ENCODE results near the gene PEAR1.

PEAR1 gene

DNA sequence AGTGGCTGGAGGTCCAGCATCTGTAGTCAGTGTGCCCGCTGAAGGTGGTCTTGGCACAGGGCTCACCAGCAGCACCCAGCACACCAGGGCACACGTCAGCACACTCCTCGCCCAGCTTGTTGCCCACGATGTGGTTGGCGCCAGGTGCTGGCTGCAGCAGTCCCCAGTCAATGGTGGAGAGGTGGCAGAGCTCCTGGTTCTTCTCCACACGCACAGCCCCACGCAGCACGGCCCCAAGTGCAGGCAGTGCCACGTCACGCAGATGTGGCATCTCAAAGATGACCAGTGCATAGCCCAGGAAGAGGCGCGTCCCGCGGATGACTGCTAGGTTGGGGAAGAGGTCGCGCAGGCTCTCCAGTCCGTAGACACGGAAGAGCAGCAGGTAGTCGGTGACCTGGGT is 39.8 kb upstream of the PEAR1 start:
- H3K27me3 Mint-ChIP-seq = peaks cover 21% of the 10 kb centered on the region
- no peak for DNase-seq
- no peak overlapping the region for H3K4me3 Mint-ChIP-seq
- no peak overlapping the region for H3K27ac Mint-ChIP-seq
- H3K4me1 Mint-ChIP-seq (ENCODE audit: low read depth) = peaks cover 8% of the 10 kb centered on the region
- H3K9me3 Mint-ChIP-seq = no peaks in the 10 kb centered on the region
- H3K36me3 Mint-ChIP-seq (ENCODE audit: low read depth) = no peaks in the 10 kb centered on the region

DNA sequence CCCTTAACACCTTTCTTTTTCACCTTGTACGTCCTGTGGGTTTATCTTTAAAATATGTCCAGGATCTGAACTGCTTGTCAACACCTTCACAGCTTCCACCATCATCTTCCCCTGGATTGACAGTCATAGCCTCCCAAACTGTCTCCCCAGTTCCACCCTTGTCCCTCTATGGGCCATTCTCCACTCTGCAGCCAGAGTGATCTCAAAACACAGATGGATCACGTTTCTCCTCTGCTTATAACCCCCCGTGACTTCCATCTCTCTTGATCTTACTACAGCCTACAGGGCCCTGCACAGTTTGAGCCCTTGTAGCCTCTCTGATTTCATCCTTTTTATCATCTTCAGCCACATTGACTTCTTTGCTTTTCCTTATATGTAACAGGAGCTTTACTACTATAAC is 38.9 kb upstream of the PEAR1 start:
- Mint-ChIP-seq H3K9me3 (no peaks in the 10 kb centered on the region), H3K4me3 (no peak overlapping the region), H3K4me1 (ENCODE audit: low read depth) (peaks cover 7% of the 10 kb centered on the region), H3K36me3 (ENCODE audit: low read depth) (no peaks in the 10 kb centered on the region), H3K27me3 (peaks cover 23% of the 10 kb centered on the region), H3K27ac (no peak overlapping the region)
- DNase-seq = no peak

DNA sequence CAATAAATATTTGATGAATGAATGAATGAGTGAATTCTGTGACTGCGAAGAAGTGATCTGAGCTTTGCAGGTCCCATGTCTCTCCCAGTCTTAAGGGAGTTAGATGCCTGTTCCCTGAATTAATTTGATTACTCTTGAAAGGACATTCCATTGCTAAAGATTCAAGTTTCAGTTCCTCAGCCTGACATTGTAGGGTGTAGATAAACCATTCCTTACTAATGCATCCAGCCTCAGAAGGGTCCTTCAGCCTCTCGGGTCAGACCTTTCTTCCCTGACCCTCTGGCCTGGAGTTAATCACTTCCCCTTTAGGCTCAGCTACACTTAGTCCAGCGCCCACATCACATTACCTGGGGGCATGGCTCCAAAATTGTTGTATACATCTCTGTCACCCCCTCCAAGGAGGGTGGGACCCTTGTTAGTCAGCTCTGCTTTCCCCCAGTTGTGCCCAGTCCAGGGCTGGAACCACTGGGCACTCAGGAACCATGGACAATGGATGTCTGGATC is 37.2 kb upstream of the PEAR1 start:
- Mint-ChIP-seq H3K4me1 (ENCODE audit: low read depth) (peaks cover 17% of the 10 kb centered on the region), H3K36me3 (ENCODE audit: low read depth) (no peaks in the 10 kb centered on the region), H3K27me3 (peaks cover 33% of the 10 kb centered on the region), H3K4me3 (no peak overlapping the region), H3K27ac (no peak overlapping the region), H3K9me3 (no peaks in the 10 kb centered on the region)
- no peak for DNase-seq

DNA sequence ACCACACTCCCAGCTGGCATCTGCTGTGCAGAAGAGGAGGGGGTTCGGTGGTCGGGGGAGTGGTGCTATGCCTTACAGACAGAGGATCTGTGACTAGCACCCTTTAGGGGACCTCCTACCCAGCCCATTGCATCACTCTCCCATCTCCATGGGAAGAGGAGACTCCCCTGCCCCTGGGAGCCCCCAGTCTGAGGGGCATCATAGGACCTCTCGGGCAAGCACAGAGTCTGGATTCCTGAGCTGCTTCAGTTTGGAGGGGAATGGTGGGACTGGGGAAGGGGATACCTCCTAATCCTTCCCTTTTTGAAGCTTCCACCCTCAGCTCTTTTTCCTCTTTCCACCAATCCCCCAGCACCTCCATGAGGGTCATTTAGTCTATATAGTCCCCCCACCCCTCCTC is 36.0 kb upstream of the PEAR1 start:
- DNase-seq = no peak
- no peak overlapping the region for H3K4me3 Mint-ChIP-seq
- no peak overlapping the region for H3K27ac Mint-ChIP-seq
- H3K27me3 Mint-ChIP-seq = peaks cover 45% of the 10 kb centered on the region
- H3K9me3 Mint-ChIP-seq = no peaks in the 10 kb centered on the region
- H3K36me3 Mint-ChIP-seq (ENCODE audit: low read depth) = no peaks in the 10 kb centered on the region
- peaks cover 22% of the 10 kb centered on the region for H3K4me1 Mint-ChIP-seq (ENCODE audit: low read depth)

DNA sequence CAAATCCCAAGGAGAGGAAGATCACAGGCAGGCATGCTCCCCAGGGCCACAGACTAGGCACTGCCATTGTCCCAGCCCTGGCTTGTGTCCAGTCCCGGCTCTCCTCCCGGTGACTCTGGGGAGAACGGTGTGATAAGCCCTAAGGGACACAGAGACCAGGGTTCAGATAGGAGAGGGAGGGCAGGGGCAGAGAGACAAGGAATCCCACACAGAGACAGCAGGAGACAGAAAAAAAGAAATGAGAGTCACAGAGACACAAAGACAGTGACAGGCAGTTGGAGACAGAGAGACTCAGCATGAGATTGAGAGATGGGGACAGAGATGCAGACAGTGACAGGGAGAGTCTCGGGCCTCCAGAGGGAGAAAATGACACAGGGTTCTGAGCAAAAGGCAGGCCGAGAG is 35.0 kb upstream of the PEAR1 start:
- Mint-ChIP-seq H3K36me3 (ENCODE audit: low read depth) (no peaks in the 10 kb centered on the region), H3K4me1 (ENCODE audit: low read depth) (peaks cover 32% of the 10 kb centered on the region), H3K27me3 (peaks cover 55% of the 10 kb centered on the region), H3K9me3 (no peaks in the 10 kb centered on the region), H3K4me3 (no peak overlapping the region), H3K27ac (no peak overlapping the region)
- DNase-seq = no peak

DNA sequence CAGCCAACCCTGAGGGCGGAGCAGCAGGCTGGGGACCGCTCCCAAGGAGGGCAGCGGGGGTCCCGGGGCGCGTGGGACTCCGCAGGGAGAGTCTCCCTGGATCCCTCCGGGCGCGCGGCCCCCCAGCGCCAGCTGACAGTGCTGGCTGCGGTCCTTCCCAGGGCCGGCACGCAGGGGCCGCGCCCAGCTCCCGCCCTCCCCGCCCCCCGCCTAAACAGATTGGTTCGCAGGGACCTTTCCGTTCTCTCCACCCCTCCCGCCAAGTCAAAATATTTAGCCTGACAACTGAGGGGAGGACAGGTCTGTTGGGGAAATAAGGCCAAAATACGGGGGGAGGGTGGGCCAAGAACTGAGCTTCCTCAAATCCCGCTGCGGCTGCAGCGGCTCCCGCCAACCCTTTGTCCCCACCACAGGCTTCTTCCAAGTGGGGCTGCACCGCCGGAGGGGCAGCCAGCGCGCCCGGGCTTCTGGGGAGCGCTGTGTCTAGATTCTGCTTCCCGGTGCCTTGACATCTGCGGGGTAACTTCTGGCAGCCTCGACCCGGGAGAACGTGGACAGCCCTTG is 34.5 kb upstream of the PEAR1 start, which contains the start of gene INSRR:
TSS of gene INSRR (minus strand) at position 159 of the 564 bp plus-strand sequence. CDS start 496 bp downstream, outside the sequence.
- H3K27me3 Mint-ChIP-seq = peaks cover 60% of the 10 kb centered on the region
- DNase-seq = no peak
- H3K36me3 Mint-ChIP-seq (ENCODE audit: low read depth) = no peaks in the 10 kb centered on the region
- H3K4me1 Mint-ChIP-seq (ENCODE audit: low read depth) = peaks cover 35% of the 10 kb centered on the region
- H3K27ac Mint-ChIP-seq = no peak within 1 kb of the TSS
- peak within 1 kb of the TSS; percentile 58 for H3K4me3 Mint-ChIP-seq
- H3K9me3 Mint-ChIP-seq = no peaks in the 10 kb centered on the region

DNA sequence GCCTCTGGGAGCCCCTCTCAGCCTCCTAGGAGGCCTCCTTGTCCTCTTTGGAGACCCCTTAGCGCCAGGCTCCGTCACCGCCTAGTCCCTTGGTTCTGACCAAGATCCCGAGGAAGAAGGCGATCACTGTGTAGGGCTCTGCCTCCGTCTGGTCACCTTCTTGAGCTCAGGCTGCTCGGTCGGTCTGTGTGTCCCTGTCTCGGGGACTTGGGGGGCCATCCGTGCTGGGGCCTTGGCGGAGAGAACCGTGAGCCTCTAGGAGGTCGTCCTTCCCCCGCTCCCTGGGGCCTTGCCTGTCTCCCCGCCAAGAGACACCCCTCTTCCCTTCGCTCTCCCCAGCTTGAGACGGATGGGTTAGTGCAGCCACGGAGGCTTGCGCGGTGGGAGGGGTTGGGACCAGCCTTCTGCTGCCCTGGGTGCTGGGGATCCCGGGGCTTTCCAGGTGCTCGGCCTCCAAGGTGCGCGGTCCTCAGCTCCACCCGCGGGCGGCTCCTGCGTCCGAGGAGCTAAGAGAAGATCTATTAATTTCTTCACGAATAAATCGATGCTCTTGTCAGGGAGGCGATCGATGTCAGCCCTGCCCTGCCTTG is 33.9 kb upstream of the PEAR1 start:
- peak; percentile 60 for DNase-seq
- H3K27me3 Mint-ChIP-seq = peaks cover 65% of the 10 kb centered on the region
- peak overlapping the region; percentile 58 for H3K4me3 Mint-ChIP-seq
- H3K4me1 Mint-ChIP-seq (ENCODE audit: low read depth) = peaks cover 35% of the 10 kb centered on the region
- H3K9me3 Mint-ChIP-seq = no peaks in the 10 kb centered on the region
- H3K27ac Mint-ChIP-seq = no peak overlapping the region
- H3K36me3 Mint-ChIP-seq (ENCODE audit: low read depth) = no peaks in the 10 kb centered on the region

DNA sequence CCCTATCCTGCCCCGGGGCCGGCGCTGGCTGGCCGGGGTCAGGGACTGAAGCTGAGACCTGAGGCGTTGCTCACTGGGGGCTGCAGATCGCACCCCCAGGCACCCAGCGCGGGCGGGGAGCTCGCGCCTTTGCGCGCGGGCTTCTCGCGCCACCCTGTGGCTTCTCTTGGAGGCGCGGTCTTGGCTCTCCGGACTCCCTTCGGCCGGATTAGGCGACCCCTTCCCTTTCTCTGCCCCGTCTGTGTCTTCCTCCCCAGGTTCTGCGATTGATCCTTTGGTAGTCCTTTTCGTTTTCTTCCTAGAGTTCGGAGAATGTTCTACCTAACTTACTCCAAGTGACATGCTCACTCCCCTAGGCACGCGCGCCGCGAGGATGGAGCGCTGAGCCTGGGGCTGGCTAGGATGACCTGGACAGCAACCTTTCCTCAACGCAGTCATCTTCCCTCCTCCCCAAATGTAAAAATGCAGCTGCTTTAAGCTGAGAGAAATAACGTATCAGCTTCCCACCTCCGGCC is 33.3 kb upstream of the PEAR1 start:
- Mint-ChIP-seq H3K36me3 (ENCODE audit: low read depth) (no peaks in the 10 kb centered on the region), H3K9me3 (no peaks in the 10 kb centered on the region), H3K27me3 (peaks cover 71% of the 10 kb centered on the region), H3K27ac (peak overlapping the region; percentile 1), H3K4me3 (peak overlapping the region; percentile 58), H3K4me1 (ENCODE audit: low read depth) (peaks cover 35% of the 10 kb centered on the region)
- peak; percentile 81 for DNase-seq

DNA sequence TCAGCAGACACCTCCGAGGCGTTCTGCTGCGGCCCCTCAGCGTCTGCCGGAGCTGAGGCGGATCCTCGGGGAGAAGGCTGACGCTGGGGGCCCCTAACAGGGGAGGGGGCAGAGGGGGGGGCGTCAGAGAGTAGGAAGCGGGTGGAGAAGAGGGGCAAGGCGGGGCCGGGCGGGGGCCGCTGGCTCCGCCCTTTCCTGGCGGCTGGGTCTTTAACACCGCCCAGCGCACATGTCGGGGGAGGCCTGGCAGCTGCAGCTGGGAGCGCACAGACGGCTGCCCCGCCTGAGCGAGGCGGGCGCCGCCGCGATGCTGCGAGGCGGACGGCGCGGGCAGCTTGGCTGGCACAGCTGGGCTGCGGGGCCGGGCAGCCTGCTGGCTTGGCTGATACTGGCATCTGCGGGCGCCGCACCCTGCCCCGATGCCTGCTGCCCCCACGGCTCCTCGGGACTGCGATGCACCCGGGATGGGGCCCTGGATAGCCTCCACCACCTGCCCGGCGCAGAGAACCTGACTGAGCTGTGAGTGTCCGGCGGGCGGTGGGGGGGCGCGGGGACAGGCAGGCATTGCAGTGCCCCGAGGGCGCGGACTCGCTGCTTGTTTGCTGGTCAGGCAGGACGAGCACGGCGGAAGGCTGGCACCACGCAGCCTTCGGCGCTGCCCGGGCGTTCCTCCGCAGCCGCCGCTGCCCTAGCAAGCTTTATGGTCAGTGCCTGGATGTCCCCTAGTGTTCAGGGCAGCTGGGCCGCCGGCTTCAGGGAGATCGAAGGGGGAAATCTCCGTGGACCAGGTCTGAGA is 32.7 kb upstream of the PEAR1 start, which contains the start of gene NTRK1:
TSS of gene NTRK1 (plus strand) at position 238 of the 796 bp plus-strand sequence. CDS start at position 308, 70 bp downstream.
- no peaks in the 10 kb centered on the region for H3K36me3 Mint-ChIP-seq (ENCODE audit: low read depth)
- peaks cover 76% of the 10 kb centered on the region for H3K27me3 Mint-ChIP-seq
- H3K4me3 Mint-ChIP-seq = peak within 1 kb of the TSS; percentile 58
- peaks cover 40% of the 10 kb centered on the region for H3K4me1 Mint-ChIP-seq (ENCODE audit: low read depth)
- no peaks in the 10 kb centered on the region for H3K9me3 Mint-ChIP-seq
- peak; percentile 72 for DNase-seq
- H3K27ac Mint-ChIP-seq = peak within 1 kb of the TSS; percentile 1

DNA sequence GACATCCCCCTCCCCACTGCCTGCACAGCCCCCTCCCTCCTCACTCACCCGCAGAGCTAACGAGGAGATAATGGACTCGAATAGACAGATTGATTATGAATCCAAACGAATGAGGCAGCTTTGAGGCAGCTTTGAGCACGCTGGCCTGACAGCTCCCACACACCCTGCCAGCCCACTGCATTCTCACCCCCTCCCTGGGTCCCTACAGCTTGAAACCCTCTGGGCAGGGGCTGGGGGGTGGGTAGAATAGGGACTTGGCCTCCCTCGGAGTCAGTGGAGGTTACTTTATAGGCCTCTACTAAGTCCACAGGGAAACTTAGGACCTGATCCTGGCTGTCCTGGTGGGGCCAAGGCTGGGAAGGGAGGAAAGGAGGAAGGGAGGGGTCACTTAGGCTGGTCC is 30.9 kb upstream of the PEAR1 start:
- Mint-ChIP-seq H3K27me3 (peaks cover 77% of the 10 kb centered on the region), H3K27ac (no peak overlapping the region), H3K4me1 (ENCODE audit: low read depth) (peaks cover 51% of the 10 kb centered on the region), H3K4me3 (no peak overlapping the region), H3K36me3 (ENCODE audit: low read depth) (no peaks in the 10 kb centered on the region), H3K9me3 (no peaks in the 10 kb centered on the region)
- no peak for DNase-seq

DNA sequence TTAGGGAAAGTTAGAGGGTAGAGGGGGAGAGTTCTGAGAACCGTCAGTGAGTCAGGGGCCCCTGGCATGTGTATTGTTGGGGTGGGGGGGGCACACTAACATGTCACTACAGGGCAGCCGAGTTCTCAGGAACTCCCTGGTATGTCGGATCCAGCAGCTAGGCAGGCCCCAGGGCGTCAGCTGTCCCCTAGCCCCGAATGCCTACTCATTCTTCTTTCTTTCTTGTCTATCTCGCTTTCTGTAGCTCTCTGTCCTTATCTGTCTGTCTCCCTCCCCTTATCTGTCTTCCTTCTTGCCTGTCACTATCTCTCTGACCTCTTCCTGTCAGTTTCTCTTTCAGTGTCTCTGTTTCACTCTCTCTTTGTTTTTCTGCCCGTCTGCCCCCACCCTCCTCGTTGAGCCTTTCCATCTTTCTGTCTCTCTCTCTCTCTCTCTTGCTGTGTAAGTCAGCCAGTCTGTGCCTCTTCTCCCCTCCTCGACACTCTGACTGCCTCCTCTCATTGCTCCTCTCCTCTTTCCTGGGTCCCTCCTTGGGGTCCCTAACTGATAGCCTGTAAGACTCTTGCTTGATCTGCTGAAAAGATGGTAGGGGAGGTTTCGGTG is 30.4 kb upstream of the PEAR1 start:
- Mint-ChIP-seq H3K27ac (peak overlapping the region; percentile 3), H3K4me3 (no peak overlapping the region), H3K36me3 (ENCODE audit: low read depth) (no peaks in the 10 kb centered on the region), H3K4me1 (ENCODE audit: low read depth) (peaks cover 51% of the 10 kb centered on the region), H3K9me3 (no peaks in the 10 kb centered on the region), H3K27me3 (peaks cover 72% of the 10 kb centered on the region)
- DNase-seq = no peak

DNA sequence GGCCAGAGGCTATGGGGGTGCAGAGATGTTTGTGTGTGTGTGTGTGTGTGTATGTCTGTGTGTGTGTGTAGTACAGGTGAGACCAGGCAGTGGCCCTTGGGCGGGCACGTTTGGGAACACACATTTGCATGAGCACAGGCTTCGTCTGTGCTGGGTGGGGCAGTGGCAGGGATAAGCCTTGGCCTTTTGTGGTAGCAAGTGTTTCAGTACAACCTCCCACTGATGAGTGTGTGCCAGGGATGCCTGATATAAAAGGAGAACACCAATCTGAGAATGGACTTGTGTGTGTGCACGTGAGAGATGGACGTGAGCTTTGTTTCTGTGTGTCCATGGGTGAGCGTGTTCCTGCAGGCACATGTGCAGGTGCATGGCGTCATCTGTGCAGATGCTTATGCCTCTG is 29.9 kb upstream of the PEAR1 start:
- H3K36me3 Mint-ChIP-seq (ENCODE audit: low read depth) = no peaks in the 10 kb centered on the region
- H3K27ac Mint-ChIP-seq = peak overlapping the region; percentile 3
- no peak for DNase-seq
- no peak overlapping the region for H3K4me3 Mint-ChIP-seq
- no peaks in the 10 kb centered on the region for H3K9me3 Mint-ChIP-seq
- H3K4me1 Mint-ChIP-seq (ENCODE audit: low read depth) = peaks cover 49% of the 10 kb centered on the region
- H3K27me3 Mint-ChIP-seq = peaks cover 67% of the 10 kb centered on the region

DNA sequence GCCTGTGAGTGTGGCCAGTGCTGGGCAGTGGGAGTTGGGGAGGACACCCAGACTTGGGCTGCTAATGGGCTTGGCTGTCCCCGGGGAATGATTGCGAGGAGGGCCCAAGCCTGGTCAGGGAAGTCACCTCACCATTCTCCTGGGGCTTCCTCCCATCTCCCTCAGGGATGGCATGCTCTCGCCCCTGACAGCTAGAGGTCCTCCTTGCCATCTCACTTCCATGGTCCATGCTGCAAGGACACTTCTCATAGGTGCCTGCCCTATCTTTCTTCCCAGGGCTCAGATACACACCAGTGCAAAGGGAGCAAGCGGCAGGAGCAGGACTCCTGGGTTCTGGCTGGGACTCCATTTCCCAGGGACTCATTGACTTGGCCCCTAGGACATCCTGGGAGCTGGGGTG is 28.7 kb upstream of the PEAR1 start:
- Mint-ChIP-seq H3K4me3 (no peak overlapping the region), H3K27ac (no peak overlapping the region), H3K27me3 (peaks cover 57% of the 10 kb centered on the region), H3K36me3 (ENCODE audit: low read depth) (no peaks in the 10 kb centered on the region), H3K4me1 (ENCODE audit: low read depth) (peaks cover 42% of the 10 kb centered on the region), H3K9me3 (no peaks in the 10 kb centered on the region)
- DNase-seq = no peak

DNA sequence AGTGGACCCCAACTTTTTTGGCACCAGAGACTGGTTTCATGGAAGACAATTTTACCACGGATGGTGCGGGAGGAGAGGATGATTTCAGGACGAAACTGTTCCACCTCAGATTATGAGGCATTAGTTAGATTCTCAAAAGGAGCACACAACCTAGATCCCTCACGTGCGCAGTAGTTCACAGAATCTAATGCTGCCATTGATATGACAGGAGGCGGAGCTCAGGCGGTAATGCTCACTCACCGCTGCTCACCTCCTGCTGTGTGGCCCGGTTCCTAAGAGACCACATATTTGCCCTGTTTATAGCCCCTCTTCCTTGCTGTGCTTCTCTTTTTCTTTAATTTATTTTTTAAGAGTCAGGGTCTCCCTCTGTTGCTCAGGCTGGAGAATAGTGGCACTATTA is 28.3 kb upstream of the PEAR1 start:
- Mint-ChIP-seq H3K4me1 (ENCODE audit: low read depth) (peaks cover 40% of the 10 kb centered on the region), H3K27me3 (peaks cover 53% of the 10 kb centered on the region), H3K36me3 (ENCODE audit: low read depth) (no peaks in the 10 kb centered on the region), H3K9me3 (no peaks in the 10 kb centered on the region), H3K27ac (no peak overlapping the region), H3K4me3 (no peak overlapping the region)
- no peak for DNase-seq

Data from activated T-cell treated with anti-CD3 and anti-CD28 coated beads, Interleukin-2, amount 50 U/mL, for 24 hours (primary cell).